ENCODE results near the gene TLCD1. TPM values are rescaled to one million over a fixed set of nuclear protein-coding genes. Genes with fewer than 3 reads are reported as not detected.

The TLCD1 gene
- total RNA-seq, 1 donor from 2014 or later, result 3.8 TPM

DNA sequence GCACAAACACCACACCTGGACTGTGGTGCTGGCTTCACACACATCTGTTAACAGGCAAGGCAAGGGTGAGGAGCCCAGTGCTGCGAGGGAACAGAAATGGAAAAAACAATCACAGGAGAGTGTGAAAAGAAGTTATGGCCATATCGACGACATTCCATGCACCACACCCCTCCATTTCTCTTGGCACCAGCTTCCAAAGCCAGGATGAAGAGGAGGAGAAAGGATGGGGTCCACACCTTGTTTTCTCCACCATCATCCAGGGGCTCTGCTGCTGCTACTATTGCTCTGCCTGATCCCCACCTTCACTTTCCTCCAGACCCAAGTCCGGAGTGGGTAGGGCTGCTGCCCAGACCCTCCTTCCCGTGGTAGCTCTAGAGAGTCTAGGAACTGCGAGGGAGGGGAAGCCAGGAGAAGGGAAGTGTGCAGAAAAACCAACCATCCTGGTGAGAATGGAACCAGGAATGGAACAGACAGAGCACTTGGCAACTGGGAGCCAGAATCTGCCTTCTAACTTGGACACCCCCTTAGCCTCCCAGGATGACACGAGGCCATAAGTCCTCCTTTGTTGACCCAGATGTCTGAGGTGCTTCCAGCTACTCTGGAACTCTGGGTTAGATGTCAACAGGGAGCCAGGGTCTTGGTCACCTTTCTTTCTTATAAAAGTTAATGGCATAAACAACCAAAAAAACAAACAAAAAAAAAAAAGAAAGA, 13.2 kb downstream of the TLCD1 start:
- peaks cover 42% of the 10 kb centered on the region for H3K4me1 Mint-ChIP-seq (ENCODE audit: unreplicated experiment)
- H3K4me3 Mint-ChIP-seq (ENCODE audit: unreplicated experiment), result no peak overlapping the region
- no peak for DNase-seq (ENCODE audit: extremely low spot score, unreplicated experiment)
- H3K9me3 Mint-ChIP-seq (ENCODE audit: unreplicated experiment), result no peaks in the 10 kb centered on the region
- no peaks in the 10 kb centered on the region for H3K27me3 Mint-ChIP-seq (ENCODE audit: unreplicated experiment)
- TF ChIP-seq, protein P1, sequence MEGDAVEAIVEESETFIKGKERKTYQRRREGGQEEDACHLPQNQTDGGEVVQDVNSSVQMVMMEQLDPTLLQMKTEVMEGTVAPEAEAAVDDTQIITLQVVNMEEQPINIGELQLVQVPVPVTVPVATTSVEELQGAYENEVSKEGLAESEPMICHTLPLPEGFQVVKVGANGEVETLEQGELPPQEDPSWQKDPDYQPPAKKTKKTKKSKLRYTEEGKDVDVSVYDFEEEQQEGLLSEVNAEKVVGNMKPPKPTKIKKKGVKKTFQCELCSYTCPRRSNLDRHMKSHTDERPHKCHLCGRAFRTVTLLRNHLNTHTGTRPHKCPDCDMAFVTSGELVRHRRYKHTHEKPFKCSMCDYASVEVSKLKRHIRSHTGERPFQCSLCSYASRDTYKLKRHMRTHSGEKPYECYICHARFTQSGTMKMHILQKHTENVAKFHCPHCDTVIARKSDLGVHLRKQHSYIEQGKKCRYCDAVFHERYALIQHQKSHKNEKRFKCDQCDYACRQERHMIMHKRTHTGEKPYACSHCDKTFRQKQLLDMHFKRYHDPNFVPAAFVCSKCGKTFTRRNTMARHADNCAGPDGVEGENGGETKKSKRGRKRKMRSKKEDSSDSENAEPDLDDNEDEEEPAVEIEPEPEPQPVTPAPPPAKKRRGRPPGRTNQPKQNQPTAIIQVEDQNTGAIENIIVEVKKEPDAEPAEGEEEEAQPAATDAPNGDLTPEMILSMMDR (IDR thresholded peaks at IDR 0.05), result no peak
- peak overlapping the region; percentile 52 for H3K27ac Mint-ChIP-seq (ENCODE audit: unreplicated experiment)
- peaks cover 11% of the 10 kb centered on the region for H3K36me3 Mint-ChIP-seq (ENCODE audit: unreplicated experiment)

DNA sequence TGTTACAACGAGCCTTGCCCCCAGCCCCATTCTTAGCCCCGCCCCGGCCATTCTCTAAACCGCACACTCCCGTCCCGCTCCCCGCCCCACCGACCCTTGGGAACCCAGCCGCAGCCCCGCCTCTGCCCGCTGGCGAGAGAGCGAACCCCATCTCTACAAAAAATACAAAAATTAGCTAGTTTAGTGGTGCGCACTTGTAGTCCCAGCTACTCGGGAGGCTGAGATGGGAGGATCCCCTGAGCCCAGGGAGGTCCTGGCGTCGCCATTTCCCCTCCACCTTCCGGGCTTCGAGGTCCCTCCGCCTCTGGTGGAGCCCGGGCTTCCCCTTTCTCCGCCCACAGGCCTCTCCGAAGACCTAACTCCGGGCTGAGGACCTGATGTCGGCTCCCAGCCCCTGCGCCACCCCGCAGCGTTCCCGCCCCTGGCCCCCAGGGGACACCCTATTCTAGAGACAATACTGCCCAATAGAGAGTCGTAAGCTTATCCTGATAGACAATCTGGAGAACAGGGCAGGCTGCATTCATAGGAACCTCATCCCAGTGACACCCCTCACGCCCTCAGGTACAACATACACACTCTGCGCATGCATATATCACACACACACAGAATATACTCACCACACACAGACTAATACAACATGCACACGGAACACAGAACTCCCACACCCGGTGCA, 13.9 kb downstream of the TLCD1 start:
- peak overlapping the region; percentile 99 for H3K27ac Mint-ChIP-seq (ENCODE audit: unreplicated experiment)
- H3K27me3 Mint-ChIP-seq (ENCODE audit: unreplicated experiment), result no peaks in the 10 kb centered on the region
- DNase-seq (ENCODE audit: extremely low spot score, unreplicated experiment), result no peak

DNA sequence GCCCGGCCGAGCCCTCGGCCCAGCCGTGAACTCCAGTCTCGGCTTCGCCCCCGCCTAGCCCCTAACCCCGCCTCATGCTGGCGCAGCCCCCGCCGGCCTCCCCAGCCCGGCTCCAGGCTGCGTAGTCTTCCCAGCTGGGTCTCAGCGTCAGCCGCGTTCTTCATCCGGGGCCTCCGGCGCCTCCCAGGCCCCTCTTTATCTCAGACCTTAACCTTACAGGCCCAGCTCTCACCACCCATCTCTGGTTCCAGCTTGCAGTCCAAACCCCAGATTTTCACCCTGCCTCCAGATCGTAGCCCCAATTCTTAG, 14.4 kb downstream of the TLCD1 start, which contains the start of gene PROCA1:
Gene PROCA1, minus strand, starts transcription at position 166 of the 309 bp plus-strand sequence. CDS start 228 bp downstream, outside the sequence.
- TF ChIP-seq, protein P1 (IDR thresholded peaks at IDR 0.05), result no peak
- peaks cover 41% of the 10 kb centered on the region for H3K4me1 Mint-ChIP-seq (ENCODE audit: unreplicated experiment)
- H3K9me3 Mint-ChIP-seq (ENCODE audit: unreplicated experiment), result no peaks in the 10 kb centered on the region
- peak within 1 kb of the TSS; percentile 91 for H3K4me3 Mint-ChIP-seq (ENCODE audit: unreplicated experiment)
- H3K27ac Mint-ChIP-seq (ENCODE audit: unreplicated experiment), result peak within 1 kb of the TSS; percentile 99
- H3K36me3 Mint-ChIP-seq (ENCODE audit: unreplicated experiment), result peaks cover 11% of the 10 kb centered on the region
- no peak for DNase-seq (ENCODE audit: extremely low spot score, unreplicated experiment)
- H3K27me3 Mint-ChIP-seq (ENCODE audit: unreplicated experiment), result no peaks in the 10 kb centered on the region

More for the DNA sequence above, 13.9 kb downstream of the TLCD1 start:
- Mint-ChIP-seq H3K36me3 (ENCODE audit: unreplicated experiment) (peaks cover 11% of the 10 kb centered on the region), H3K9me3 (ENCODE audit: unreplicated experiment) (no peaks in the 10 kb centered on the region), H3K4me3 (ENCODE audit: unreplicated experiment) (peak overlapping the region; percentile 26), H3K4me1 (ENCODE audit: unreplicated experiment) (peaks cover 41% of the 10 kb centered on the region)
- TF ChIP-seq, protein P1 (IDR thresholded peaks at IDR 0.05), result no peak

DNA sequence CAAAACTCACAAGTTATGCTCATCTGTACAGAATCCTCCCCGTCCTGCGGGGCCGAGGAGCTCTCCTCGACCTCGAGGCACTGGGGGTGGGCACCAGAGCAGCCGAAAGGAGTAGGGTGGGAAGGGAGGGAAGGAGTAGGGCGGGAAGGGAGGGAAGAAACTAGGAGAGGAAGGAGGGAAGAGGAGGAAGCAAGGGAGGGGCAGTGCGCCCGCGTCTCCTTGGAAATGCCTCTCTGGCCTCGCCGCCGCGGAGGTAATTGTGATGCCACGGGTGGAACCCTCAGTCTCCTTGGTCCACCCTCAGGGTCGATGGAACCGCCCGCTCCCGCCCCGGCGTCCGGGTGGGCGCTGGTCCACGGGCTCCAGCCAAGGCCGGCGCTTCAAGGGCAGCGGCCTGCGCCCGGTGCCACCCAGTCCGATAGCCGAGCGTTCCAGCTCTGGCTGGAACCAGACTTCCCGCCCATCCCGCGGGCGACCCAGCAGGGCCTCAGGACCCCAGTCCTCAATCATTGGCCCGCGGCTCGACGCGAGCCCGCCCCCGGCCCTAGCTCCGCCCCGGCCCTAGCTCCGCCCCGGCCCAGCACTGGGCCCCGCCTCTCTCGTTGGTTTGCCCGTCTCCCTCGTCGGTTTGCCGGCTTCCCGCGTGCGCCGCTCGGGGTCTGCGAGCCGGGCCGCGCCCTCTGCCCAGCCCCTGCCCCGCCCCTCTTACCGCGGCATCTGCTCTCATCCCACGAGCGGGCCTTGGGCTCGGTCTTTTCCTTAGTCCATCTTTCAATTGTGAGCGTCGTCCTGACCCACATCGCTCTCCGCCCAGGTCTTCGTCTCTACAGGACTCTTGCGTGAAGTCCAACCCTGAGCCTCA, 14.9 kb downstream of the TLCD1 start:
- Mint-ChIP-seq H3K9me3 (ENCODE audit: unreplicated experiment) (no peaks in the 10 kb centered on the region), H3K4me1 (ENCODE audit: unreplicated experiment) (peaks cover 36% of the 10 kb centered on the region), H3K36me3 (ENCODE audit: unreplicated experiment) (peaks cover 11% of the 10 kb centered on the region), H3K4me3 (ENCODE audit: unreplicated experiment) (peak overlapping the region; percentile 91), H3K27ac (ENCODE audit: unreplicated experiment) (peak overlapping the region; percentile 99), H3K27me3 (ENCODE audit: unreplicated experiment) (no peaks in the 10 kb centered on the region)
- TF ChIP-seq, protein P1 (IDR thresholded peaks at IDR 0.05), result no peak
- peak; percentile 98 for DNase-seq (ENCODE audit: extremely low spot score, unreplicated experiment)
